Measurements from ENCODE around the gene COL4A3.
"Not testable (repeated sequence)": the region's sequence is repeated elsewhere in the genome, so short reads cannot be mapped to it uniquely, and the experiment has no call there.

The COL4A3 gene

GRCh38 chr2:227219312-227220105 is 55.1 kb downstream of the COL4A3 start:
- DNase-seq, result no peak

GRCh38 chr2:227221120-227221519 is 56.7 kb downstream of the COL4A3 start:
- DNase-seq, result no peak

DNA sequence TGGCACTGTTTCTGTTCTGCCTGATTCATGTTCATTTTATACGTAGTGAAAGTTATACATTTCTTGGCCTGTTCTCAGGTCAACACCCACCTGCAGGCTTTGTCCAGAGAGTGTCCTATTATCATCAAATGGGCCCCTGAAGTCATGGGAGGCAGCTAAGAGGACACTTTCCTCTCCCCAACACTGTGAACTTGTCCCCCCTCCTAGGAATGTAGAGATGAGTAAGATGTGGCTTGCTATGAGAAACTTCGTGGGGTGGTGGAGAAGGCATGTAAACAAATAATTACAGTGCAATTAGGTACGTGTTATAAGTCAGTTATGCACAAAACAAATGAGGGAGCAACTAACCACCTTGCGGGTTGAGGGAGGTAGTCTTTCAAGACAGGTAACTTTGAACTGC is 57.9 kb downstream of the COL4A3 start:
- DNase-seq, result no peak

DNA sequence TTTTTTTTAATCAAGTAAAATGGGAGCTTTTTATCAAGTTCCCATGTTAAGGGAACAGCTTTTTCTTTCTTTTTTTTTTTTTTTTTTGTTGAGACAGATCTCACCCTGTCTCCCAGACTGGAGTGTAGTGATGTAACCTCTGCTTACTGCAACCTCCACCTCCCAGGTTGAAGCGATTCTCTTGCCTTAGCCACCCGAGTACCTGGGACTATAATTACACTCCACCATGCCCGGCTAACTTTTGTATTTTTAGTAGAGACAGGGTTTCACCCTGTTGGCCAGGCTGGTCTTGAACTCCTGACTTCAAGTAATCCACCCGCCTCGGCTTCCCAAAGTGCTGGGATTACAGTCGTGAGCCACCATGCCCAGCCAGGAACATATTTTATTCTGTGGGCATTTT is 61.2 kb downstream of the COL4A3 start:
- DNase-seq, result not testable (repeated sequence)

DNA sequence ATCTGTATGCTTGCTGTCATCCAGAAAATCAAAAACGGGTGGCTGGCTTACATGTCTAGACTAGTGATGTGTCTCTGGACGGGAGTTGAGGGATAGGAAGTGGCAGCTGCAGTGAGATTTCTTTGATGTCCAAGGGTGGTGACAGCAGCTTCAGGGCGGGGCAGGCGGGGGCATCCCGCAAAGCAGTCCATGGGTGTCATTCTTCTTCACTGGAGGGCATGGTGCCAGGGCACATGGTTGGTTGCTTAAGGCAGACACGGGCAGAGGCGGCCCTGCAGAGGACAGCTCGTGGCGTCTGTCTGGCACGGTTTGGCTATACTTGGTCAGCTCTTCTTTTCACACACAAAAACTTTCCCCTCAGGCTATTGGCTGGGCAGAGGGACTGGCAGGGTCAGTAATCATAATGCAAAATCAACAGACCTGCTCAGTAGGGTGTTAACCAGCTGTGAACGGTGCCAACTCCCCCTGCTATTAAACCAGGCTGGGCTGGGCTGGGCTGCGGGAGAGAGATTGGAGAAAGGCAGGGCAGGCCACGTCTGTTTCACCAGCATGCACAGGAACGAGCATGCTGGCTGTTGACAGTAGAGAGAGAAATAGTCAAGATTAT is 63.7 kb downstream of the COL4A3 start:
- DNase-seq, result no peak

GRCh38 chr2:227230151-227230550 is 65.7 kb downstream of the COL4A3 start:
- no peak for DNase-seq

DNA sequence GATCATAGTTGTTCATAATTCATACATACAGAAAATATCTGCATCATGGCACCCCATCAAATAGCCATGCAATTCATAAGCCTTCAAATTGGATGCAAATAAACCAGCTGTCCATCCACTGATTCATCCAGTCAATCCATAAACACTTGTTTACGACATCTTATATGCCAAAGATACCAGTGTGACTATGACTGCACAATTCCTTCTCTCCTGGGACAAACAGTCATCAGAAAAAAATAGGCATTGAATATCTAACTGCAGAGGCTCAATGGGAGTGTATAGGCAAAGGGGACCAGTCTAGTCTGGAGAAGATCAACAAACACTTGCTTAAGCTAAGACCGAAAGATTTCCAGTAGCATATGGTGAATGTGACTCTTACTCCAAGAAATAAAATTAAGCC is 70.0 kb downstream of the COL4A3 start:
- DNase-seq, result no peak

- no peak for DNase-seq
Observed at GRCh38 chr2:227237786-227238185, 73.4 kb downstream of the COL4A3 start.

- DNase-seq, result peak; percentile 51
Observed at GRCh38 chr2:227238238-227239237, 74.1 kb downstream of the COL4A3 start.

DNA sequence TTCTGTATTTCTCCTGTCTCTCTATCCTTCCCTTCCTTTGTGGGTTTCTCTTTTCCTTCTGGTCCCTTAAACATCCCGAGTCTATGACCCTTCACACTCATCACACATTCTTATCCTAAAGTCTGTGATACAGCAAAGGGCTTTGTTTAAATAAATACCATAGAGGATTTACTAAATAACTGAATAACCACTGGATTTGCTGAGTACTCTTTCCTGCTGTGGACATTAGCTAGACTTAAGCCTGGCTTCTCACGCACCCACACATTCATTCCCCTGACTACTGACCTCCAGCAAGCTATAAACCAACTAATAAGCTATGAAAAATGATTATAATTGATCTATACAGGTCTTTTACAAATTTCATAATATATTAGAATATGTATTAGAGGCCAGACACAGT is 76.6 kb downstream of the COL4A3 start:
- no peak for DNase-seq

- DNase-seq, result no peak
Observed at GRCh38 chr2:227248876-227249275, 84.5 kb downstream of the COL4A3 start.

DNA sequence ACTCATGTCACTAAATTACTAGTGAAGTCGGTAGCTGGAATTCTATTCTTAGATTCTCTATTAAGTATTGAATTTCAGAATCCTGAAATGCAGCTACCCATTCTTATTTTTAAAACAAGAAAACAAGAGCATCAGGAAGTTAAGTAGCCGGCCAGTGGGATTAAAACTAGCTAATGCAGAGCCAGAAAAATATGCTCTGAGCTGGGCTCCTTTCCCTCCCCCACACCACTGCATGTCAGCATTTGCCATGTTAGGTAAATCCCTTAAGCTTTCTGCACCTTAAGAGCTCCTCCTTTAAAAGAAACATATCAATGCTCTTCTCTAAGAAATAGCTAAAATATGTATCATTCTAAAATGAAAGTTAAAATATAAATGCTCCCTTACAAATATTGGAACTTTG is 88.4 kb downstream of the COL4A3 start:
- no peak for DNase-seq

DNA sequence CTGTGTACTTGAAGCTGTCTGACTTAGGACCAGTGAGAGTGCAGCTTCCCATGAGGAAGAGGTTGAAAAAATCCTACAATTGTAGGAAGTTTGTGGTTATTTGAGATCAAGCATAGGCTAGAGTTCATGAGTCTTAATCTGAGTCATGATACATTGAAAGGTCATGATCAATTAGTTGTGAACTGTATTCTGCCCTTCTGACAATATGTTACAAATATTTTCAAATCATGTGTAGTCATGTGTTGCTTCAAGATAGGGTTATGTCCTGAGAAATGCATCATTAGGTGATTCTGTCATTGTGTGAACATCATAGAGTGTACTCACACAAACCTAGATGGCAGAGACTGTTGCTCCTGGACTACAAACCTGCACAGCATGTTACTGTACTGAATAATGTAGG is 92.2 kb downstream of the COL4A3 start:
- DNase-seq, result no peak

DNA sequence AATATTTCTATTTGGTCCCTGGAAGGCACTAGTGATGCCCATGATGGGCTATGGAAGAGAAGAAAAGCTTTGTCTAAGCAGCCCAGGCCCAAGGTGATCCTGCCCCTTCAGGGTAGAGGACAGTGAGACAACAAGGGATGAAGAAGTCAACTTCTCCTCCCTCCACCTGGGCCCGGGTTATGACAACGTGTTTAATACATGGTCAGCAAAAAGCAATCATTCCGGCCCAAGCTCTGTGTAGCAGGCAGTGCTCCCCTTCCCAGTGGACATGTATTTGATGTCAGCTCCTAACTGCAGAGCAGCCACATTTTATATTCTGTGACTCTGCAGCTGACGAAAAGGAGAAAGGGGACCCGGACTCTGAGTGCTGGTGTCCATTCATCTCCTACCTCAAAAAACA is 93.4 kb downstream of the COL4A3 start:
- no peak for DNase-seq

DNA sequence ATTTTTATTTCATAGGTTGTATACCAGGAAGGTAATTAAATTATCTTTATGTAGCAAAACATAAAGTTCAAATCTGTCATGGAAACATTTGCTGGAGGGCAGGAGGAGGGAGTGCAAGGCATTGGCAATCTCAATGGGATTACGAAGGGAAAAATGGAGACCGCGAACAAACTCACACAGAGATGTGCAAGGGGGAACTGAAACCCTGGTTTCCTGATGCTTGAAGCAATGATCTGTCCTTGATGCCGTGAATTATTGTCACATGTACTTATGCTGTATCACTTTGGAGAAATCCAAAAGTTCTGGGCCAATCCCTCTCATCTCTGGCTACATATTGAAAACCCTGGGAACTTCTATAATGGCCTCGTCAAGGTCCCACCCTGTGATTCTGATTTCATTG is 95.6 kb downstream of the COL4A3 start:
- no peak for DNase-seq

GRCh38 chr2:227267410-227268115 is 103.1 kb downstream of the COL4A3 start:
- DNase-seq, result no peak

DNA sequence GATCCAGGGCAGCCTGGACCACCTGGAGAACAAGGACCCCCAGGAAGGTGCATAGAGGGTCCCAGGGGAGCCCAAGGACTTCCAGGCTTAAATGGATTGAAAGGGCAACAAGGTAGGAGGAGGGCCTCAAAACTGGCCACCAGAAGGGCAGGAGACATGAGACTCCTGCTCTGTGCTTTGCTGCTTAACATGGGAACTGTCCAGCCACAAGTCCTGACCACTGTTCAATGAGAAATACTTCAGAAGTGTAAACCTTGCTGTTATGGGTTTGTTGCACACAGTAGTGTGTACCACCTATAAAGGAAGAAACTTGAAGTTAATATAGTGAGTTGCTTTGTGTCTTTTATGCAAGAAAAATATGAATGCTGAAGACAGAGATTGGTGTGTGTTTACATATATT is 116.5 kb downstream of the COL4A3 start:
- no peak for DNase-seq

DNA sequence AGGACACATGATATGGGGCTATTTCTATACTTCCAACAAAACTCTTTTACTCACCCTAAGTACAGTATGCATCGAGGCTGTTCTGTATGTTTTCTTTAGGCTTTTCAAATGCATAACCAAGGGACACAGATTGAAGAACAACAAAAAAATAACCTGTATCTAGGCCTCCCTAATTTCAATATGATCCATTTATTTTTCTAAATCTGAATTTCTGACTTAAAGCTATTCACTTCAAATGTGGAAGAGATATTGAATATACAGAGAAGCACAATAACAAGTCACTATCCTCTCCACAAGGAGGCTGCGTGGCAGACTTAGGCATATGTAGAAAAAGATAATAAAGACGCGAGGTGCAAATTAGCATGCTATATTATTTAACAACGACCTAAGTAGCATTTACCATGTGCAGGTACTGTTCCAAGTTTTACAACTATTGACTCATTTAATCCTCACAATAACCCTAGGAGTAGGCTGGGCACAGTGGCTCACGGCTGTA is 121.4 kb downstream of the COL4A3 start:
- no peak for DNase-seq

GRCh38 chr2:227287771-227288170 is 123.3 kb downstream of the COL4A3 start:
- DNase-seq, result no peak

DNA sequence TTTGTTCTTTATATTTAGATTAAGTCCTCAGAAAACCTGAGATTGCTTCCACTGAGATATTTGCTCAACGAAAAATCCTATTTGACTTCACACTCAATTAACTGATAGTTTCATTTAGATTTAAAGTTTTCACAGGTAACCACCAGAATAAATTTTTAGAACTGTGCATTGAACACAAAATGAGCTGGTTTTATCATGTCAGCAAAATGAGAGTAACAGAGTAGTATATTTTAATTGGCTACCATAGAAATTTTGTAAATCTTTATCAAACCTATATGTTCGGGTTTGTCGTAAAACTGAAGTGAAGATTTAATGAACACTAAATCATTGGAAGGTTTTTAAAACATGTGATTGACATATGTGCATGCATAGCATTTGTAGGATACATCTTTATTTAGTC is 127.9 kb downstream of the COL4A3 start:
- no peak for DNase-seq

- DNase-seq, result no peak
Observed at GRCh38 chr2:227293531-227293930, 129.1 kb downstream of the COL4A3 start.

GRCh38 chr2:227295806-227296205 is 131.4 kb downstream of the COL4A3 start:
- no peak for DNase-seq

All from activated gamma-delta T cell treated with Interleukin-2 at 50 U/mL for 16 hours (primary cell).